HepG2 (cell line): ENCODE data around the gene LMAN2. TPM values are rescaled to one million over a fixed set of nuclear protein-coding genes. Genes with fewer than 3 reads are reported as not detected.

Experiments
- BATF2 ChIP-seq: sonication (generic); formaldehyde crosslinking; IDR thresholded peaks from 2 replicates; pipeline ENCODE4 v1.8.0; 2022; ENCODE audit warnings: mild to moderate bottlenecking, missing genetic modification reagents, moderate library complexity
- ELF3 ChIP-seq: IDR thresholded peaks from 2 replicates; pipeline ENCODE4 v1.6.1; 2016; ENCODE audit warnings: missing genetic modification reagents, missing compliant biosample characterization
- FOXO4 ChIP-seq: sonication (generic); formaldehyde crosslinking; conservative IDR thresholded peaks from 2 replicates; pipeline ENCODE4 v1.8.1; 2023; ENCODE audit warnings: missing genetic modification reagents
- GABPB1 ChIP-seq: IDR thresholded peaks from 2 replicates; pipeline ENCODE4 v1.6.1; 2016; ENCODE audit warnings: mild to moderate bottlenecking, missing genetic modification reagents, moderate library complexity, missing compliant biosample characterization
- GZF1 ChIP-seq: sonication (generic); formaldehyde crosslinking; IDR thresholded peaks from 2 replicates; pipeline ENCODE4 v1.5.1; 2020; ENCODE audit warnings: mild to moderate bottlenecking, missing genetic modification reagents
- HNF4G ChIP-seq, 2 experiments: sonication (generic) in 1 of 2; formaldehyde crosslinking in 1 of 2; IDR thresholded peaks; 2 replicates each; pipeline versions ENCODE4 v1.4.0 to v1.6.1; 2011 to 2020; ENCODE audit warnings: borderline replicate concordance in 2 of 2, low read depth in 2 of 2, mild to moderate bottlenecking in 2 of 2, low read length in 1 of 2, missing genetic modification reagents in 1 of 2, moderate library complexity in 1 of 2
- IKZF5 ChIP-seq: IDR thresholded peaks from 2 replicates; pipeline ENCODE4 v1.6.1; 2018; ENCODE audit warnings: missing genetic modification reagents, mild to moderate bottlenecking, missing compliant biosample characterization
- KDM2A ChIP-seq: sonication (generic); formaldehyde crosslinking; IDR thresholded peaks from 2 replicates; pipeline ENCODE4 v1.4.0; 2020; ENCODE audit warnings: low read depth, missing genetic modification reagents, borderline replicate concordance
- NONO ChIP-seq, 2 experiments: fragments of 450-650 bp in 1 of 2; sonication (generic) in 1 of 2; formaldehyde crosslinking in 1 of 2; IDR thresholded peaks in 1 of 2; conservative IDR thresholded peaks in 1 of 2; 2 replicates each; pipeline versions ENCODE4 v1.6.1 to v1.8.0; 2017 to 2022; ENCODE audit warnings: mild to moderate bottlenecking in 1 of 2, missing genetic modification reagents in 1 of 2, moderate library complexity in 1 of 2
- PRDM10 ChIP-seq: sonication (generic); formaldehyde crosslinking; IDR thresholded peaks from 2 replicates; pipeline ENCODE4 v1.4.0; 2020; ENCODE audit warnings: low read depth, missing genetic modification reagents
- REPIN1 ChIP-seq: sonication (generic); formaldehyde crosslinking; IDR thresholded peaks from 2 replicates; pipeline ENCODE4 v1.8.0; 2022; ENCODE audit warnings: missing genetic modification reagents, low read depth, mild to moderate bottlenecking, borderline replicate concordance
- RFX3 ChIP-seq: IDR thresholded peaks from 2 replicates; pipeline ENCODE4 v1.6.1; 2016; ENCODE audit warnings: missing biosample characterization, missing genetic modification reagents
- SRF ChIP-seq: IDR thresholded peaks from 2 replicates; pipeline ENCODE4 v1.6.1; 2011; ENCODE audit warnings: mild to moderate bottlenecking, low read depth, low read length, moderate library complexity
- ZBTB44 ChIP-seq: sonication (generic); formaldehyde crosslinking; IDR thresholded peaks from 2 replicates; pipeline ENCODE4 v1.4.0; 2020; ENCODE audit warnings: missing genetic modification reagents
- ZFP1 ChIP-seq: IDR thresholded peaks from 2 replicates; pipeline ENCODE4 v1.6.1; 2016
- ZFP90 ChIP-seq: sonication (generic); formaldehyde crosslinking; IDR thresholded peaks from 2 replicates; pipeline ENCODE4 v1.8.0; 2022; ENCODE audit warnings: missing genetic modification reagents, mild to moderate bottlenecking, inconsistent platforms, borderline replicate concordance
- ZFX ChIP-seq: sonication (generic); formaldehyde crosslinking; IDR thresholded peaks from 2 replicates; pipeline ENCODE4 v1.4.0; 2020; ENCODE audit warnings: mild to moderate bottlenecking, low read depth, missing genetic modification reagents, moderate library complexity
- polyA plus RNA-seq, 8 experiments: library from polyadenylated mRNA; depleted of rRNA in 3 of 8; stranded (reverse) in 7 of 8; unstranded in 1 of 8; fragments of >200 nt; fragmentation: Illumina TruSeq in 4 of 8; extraction: Trizol in 4 of 8; gene quantifications; 2 replicates each; pipeline versions ENCODE4 v1.2.1 to v1.2.3, GENCODE V29; 2011 to 2016; ENCODE audit warnings: low read depth in 4 of 8, missing spikeins in 1 of 8, mixed read lengths in 1 of 8; ENCODE audit not compliant: insufficient read depth in 1 of 8
- total RNA-seq, 5 experiments: library from RNA; depleted of rRNA; stranded (reverse); fragments of >200 nt; fragmentation: Illumina TruSeq; extraction: Trizol; gene quantifications; 2 replicates each; pipeline ENCODE4 v1.2.3, GENCODE V29; 2016; ENCODE audit warnings: low read depth in 1 of 5

Gene LMAN2
- total and polyA plus RNA-seq, 2 of the 13 experiments (the other 11 are each of a cell fraction or from before 2014, with no cell fraction given), result 191 to 197 TPM

GRCh38 chr5:177309351-177310191 lies 41.9 kb downstream of the LMAN2 start (continued):
- TF ChIP-seq FOXO4, result no peak
- no peak for TF ChIP-seq RFX3 (CRISPR knock-in tag)
- TF ChIP-seq KDM2A, result peak; percentile 67; the same call in 1 of the 2 replicates
- no peak for TF ChIP-seq HNF4G (IDR thresholded peaks at IDR 0.05; ENCODE audit: borderline replicate concordance, low read depth, low read length)
- no peak for TF ChIP-seq HNF4G (CRISPR knock-in tag; IDR thresholded peaks at IDR 0.05; ENCODE audit: borderline replicate concordance, low read depth)
- peak; percentile 45; the same call in 1 of the 2 replicates for TF ChIP-seq REPIN1 (CRISPR knock-in tag)
- no peak for TF ChIP-seq ZBTB44 (CRISPR knock-in tag)
- TF ChIP-seq GABPB1 (CRISPR knock-in tag), result 0 out of 2 replicates have a peak, but pooled peaks have one; percentile 13
- no peak for TF ChIP-seq ZFP1 (CRISPR knock-in tag)
- TF ChIP-seq PRDM10 (CRISPR knock-in tag), result no peak
- TF ChIP-seq GZF1 (CRISPR knock-in tag), result no peak
- TF ChIP-seq NONO (IDR thresholded peaks at IDR 0.05), result no peak
- TF ChIP-seq NONO (CRISPR knock-in tag; conservative IDR thresholded peaks at IDR 0.05), result no peak
- peak; percentile 54 for TF ChIP-seq ZFX
- no peak for TF ChIP-seq IKZF5 (CRISPR knock-in tag)
- no peak for TF ChIP-seq SRF
- TF ChIP-seq ZFP90 (CRISPR knock-in tag), result no peak
- no peak for TF ChIP-seq ELF3 (CRISPR knock-in tag)
- TF ChIP-seq BATF2 (CRISPR knock-in tag), result no peak
